Esophagus muscularis mucosa (tissue), 4 donors: ENCODE measurements around the gene MXRA8.

Experiments used
- CTCF ChIP-seq, 3 experiments: fragments of 200-600 bp in 2 of 3; fragments of 450-650 bp in 1 of 3; sonication (generic) in 2 of 3; IDR thresholded peaks; one replicate each; pipeline ENCODE4 v1.5.1; 2017 to 2019; ENCODE audit warnings: antibody characterized with exemption in 3 of 3, mild to moderate bottlenecking in 2 of 3, moderate library complexity in 1 of 3
- EP300 ChIP-seq: sonication (generic); formaldehyde crosslinking; IDR thresholded peaks from one replicate; pipeline ENCODE4 v1.6.1; 2017; ENCODE audit warnings: antibody characterized with exemption
- POLR2A ChIP-seq: fragments of 450-650 bp; IDR thresholded peaks from one replicate; pipeline ENCODE4 v1.6.1; 2017; ENCODE audit warnings: antibody characterized with exemption, moderate library complexity, mild to moderate bottlenecking, low read depth
- POLR2AphosphoS5 ChIP-seq, 2 donors: sonication (generic); formaldehyde crosslinking; IDR thresholded peaks; one replicate each; pipeline ENCODE4 v1.6.1; 2017; ENCODE audit warnings: antibody characterized with exemption in 2 of 2

GRCh38 chr1:1356796-1357401 is 1.5 kb downstream of the MXRA8 start:
- TF ChIP-seq EP300 (no peak), CTCF (IDR thresholded peaks at IDR 0.05) (no peak), POLR2AphosphoS5 (IDR thresholded peaks at IDR 0.05) (no peak), POLR2A (no peak)
